HEK293T (cell line): ENCODE data around the gene PFAS.

Experiments
- CTCF ChIA-PET: fragments of 350-600 bp; formaldehyde crosslinking; extraction: SDS; loops from one replicate; lab custom pipeline; 2021; ENCODE audit warnings: antibody characterized with exemption, inconsistent platforms; lab: Yijun Ruan, JAX
- POLR2A ChIA-PET: fragments of 350-600 bp; formaldehyde crosslinking; extraction: SDS; loops from one replicate; lab custom pipeline; 2020; ENCODE audit warnings: antibody characterized with exemption, inconsistent platforms; lab: Yijun Ruan, JAX
- DNase-seq: peaks from one replicate; pipeline ENCODE4 v3.0.0; 2012; ENCODE audit warnings: mixed read lengths; ENCODE audit errors: extremely low spot score
- ARNT ChIP-seq: fragments of 450-650 bp; IDR thresholded peaks from 2 replicates; pipeline ENCODE4 v1.6.1; 2017; ENCODE audit warnings: mild to moderate bottlenecking
- BHLHE40 ChIP-seq: fragments of 450-650 bp; IDR thresholded peaks from 2 replicates; pipeline ENCODE4 v1.6.1; 2016; ENCODE audit warnings: mild to moderate bottlenecking, moderate library complexity, borderline replicate concordance
- CTBP1 ChIP-seq: fragments of 450-650 bp; IDR thresholded peaks from 2 replicates; pipeline ENCODE4 v1.6.1; 2016; ENCODE audit warnings: borderline replicate concordance
- ELF4 ChIP-seq: fragments of 450-650 bp; IDR thresholded peaks from 2 replicates; pipeline ENCODE4 v1.6.1; 2017; ENCODE audit warnings: antibody characterized with exemption
- FOXA1 ChIP-seq: fragments of 450-650 bp; IDR thresholded peaks from 2 replicates; pipeline ENCODE4 v1.6.1; 2016; ENCODE audit warnings: mild to moderate bottlenecking
- FOXK2 ChIP-seq: fragments of 450-650 bp; IDR thresholded peaks from 2 replicates; pipeline ENCODE4 v1.6.1; 2016; ENCODE audit warnings: mild to moderate bottlenecking
- FOXM1 ChIP-seq: fragments of 450-650 bp; IDR thresholded peaks from 2 replicates; pipeline ENCODE4 v1.6.1; 2017; ENCODE audit warnings: mild to moderate bottlenecking, borderline replicate concordance
- HDGF ChIP-seq: fragments of 450-650 bp; IDR thresholded peaks from 2 replicates; pipeline ENCODE4 v1.6.1; 2017; ENCODE audit warnings: antibody characterized with exemption, borderline replicate concordance
- L3MBTL2 ChIP-seq: fragments of 450-650 bp; conservative IDR thresholded peaks from 2 replicates; pipeline ENCODE4 v1.6.1; 2016; ENCODE audit warnings: mild to moderate bottlenecking
- LEF1 ChIP-seq: fragments of 450-650 bp; IDR thresholded peaks from 2 replicates; pipeline ENCODE4 v1.6.1; 2017; ENCODE audit warnings: mild to moderate bottlenecking, borderline replicate concordance
- NFRKB ChIP-seq: fragments of 450-650 bp; IDR thresholded peaks from 2 replicates; pipeline ENCODE4 v1.6.1; 2016; ENCODE audit warnings: mild to moderate bottlenecking, moderate library complexity
- PKNOX1 ChIP-seq: fragments of 450-650 bp; IDR thresholded peaks from 2 replicates; pipeline ENCODE4 v1.6.1; 2016
- SP1 ChIP-seq: fragments of 450-650 bp; IDR thresholded peaks from 2 replicates; pipeline ENCODE4 v1.6.1; 2017
- SUZ12 ChIP-seq: fragments of 450-650 bp; IDR thresholded peaks from 2 replicates; pipeline ENCODE4 v1.6.1; 2016; ENCODE audit warnings: mild to moderate bottlenecking
- TARDBP ChIP-seq: fragments of 450-650 bp; IDR thresholded peaks from 2 replicates; pipeline ENCODE4 v1.6.1; 2016
- ZNF384 ChIP-seq: fragments of 450-650 bp; IDR thresholded peaks from 2 replicates; pipeline ENCODE4 v1.6.1; 2016

PFAS gene

GRCh38 chr17:8266648-8267479 is 17.8 kb downstream of the PFAS start:
- ChIA-PET CTCF (no interaction called here), POLR2A (no interaction called here)
- no peak for TF ChIP-seq ZNF384
- TF ChIP-seq HDGF = no peak
- no peak for TF ChIP-seq ELF4
- TF ChIP-seq PKNOX1 = no peak
- no peak for TF ChIP-seq LEF1
- no peak for TF ChIP-seq CTBP1
- TF ChIP-seq BHLHE40 = no peak
- no peak for TF ChIP-seq FOXA1
- TF ChIP-seq ARNT = no peak
- no peak for DNase-seq

GRCh38 chr17:8267480-8268147 is 18.5 kb downstream of the PFAS start:
- ChIA-PET CTCF (no interaction called here), POLR2A (interaction anchor here (0.8 kb wide), 1 partner anchor 20 kb away, joined by 3 read pairs; the partner anchor contains the start of gene CTC1)
- no peak for DNase-seq
- TF ChIP-seq BHLHE40 (no peak), ELF4 (no peak), FOXK2 (no peak), NFRKB (no peak), HDGF (no peak), SP1 (no peak), ARNT (no peak), ZNF384 (no peak)

- ChIA-PET CTCF (no interaction called here), POLR2A (interaction anchor here (1.4 to 2.8 kb wide), 2 partner anchors 20 to 27 kb away, joined by 4 to 11 read pairs; partner anchors contain the start of genes RANGRF and SLC25A35)
- TF ChIP-seq ARNT (no peak), PKNOX1 (no peak), CTBP1 (no peak), BHLHE40 (no peak), FOXM1 (no peak), HDGF (no peak), SP1 (no peak), SUZ12 (no peak), L3MBTL2 (no peak), FOXA1 (no peak), FOXK2 (no peak), TARDBP (no peak)
- DNase-seq = no peak
Observed at GRCh38 chr17:8268550-8269298, 19.6 kb downstream of the PFAS start.

GRCh38 chr17:8272421-8272820 is 23.3 kb downstream of the PFAS start:
- CTCF ChIA-PET = no interaction called here
- POLR2A ChIA-PET = interaction anchor here (1.3 to 1.5 kb wide), 2 partner anchors 16 to 25 kb away, joined by 4 to 5 read pairs; partner anchors contain the start of genes CTC1 and RANGRF
- TF ChIP-seq HDGF (no peak), LEF1 (no peak), FOXK2 (no peak), ARNT (no peak), SUZ12 (no peak), FOXM1 (no peak), TARDBP (no peak), SP1 (no peak), L3MBTL2 (no peak), ELF4 (no peak), PKNOX1 (no peak), ZNF384 (no peak), BHLHE40 (no peak), NFRKB (no peak), CTBP1 (no peak), FOXA1 (no peak)
- DNase-seq = no peak

- CTCF ChIA-PET = interaction anchor here (1.0 kb wide), 1 partner anchor 10 kb away, joined by 3 read pairs; no protein-coding TSS in a partner anchor
- DNase-seq = no peak
- POLR2A ChIA-PET = interaction anchor here (1.0 to 1.5 kb wide), 2 partner anchors 21 to 26 kb away, joined by 3 to 5 read pairs; partner anchors contain the start of genes CTC1 and SLC25A35
- TF ChIP-seq ELF4 (no peak), HDGF (no peak), PKNOX1 (no peak), TARDBP (no peak), SP1 (no peak), SUZ12 (no peak), NFRKB (no peak), FOXA1 (no peak), FOXM1 (no peak), ARNT (no peak), CTBP1 (no peak), L3MBTL2 (no peak), FOXK2 (no peak), BHLHE40 (no peak), ZNF384 (no peak), LEF1 (no peak)
Observed at GRCh38 chr17:8273884-8274444, 24.9 kb downstream of the PFAS start.
